HG02571 (cell line): ENCODE data around the gene PYGM.

Experiments
- ATAC-seq: cut with Tn5 transposase; IDR thresholded peaks from one replicate; pipeline ENCODE4 v1.9.1; 2021; ENCODE audit warnings: mild to moderate bottlenecking, moderate library complexity; ENCODE audit not compliant: unreplicated experiment

The PYGM gene

GRCh38 chr11:64741375-64742086 lies 18.2 kb downstream of the PYGM start:
- no peak for ATAC-seq

DNA sequence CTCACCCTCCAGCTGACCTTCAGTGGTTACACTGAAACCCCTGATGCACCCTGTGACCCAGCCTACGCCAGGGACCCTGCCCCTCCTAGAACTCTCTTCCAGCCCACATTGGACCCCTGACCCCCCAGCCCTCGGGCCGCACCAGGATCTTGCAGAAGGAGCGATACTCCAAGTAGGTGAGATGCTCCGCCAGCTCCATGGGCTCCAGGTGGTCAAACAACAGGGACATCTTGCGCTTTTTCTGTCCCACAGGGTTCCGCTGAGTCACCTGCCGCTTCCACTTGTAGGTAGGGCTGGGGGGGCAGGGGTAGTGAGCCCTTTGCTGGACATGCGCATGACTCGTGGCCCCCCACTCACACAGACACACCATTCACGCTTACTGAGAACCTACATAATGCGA lies 19.9 kb downstream of the PYGM start:
- ATAC-seq, result no peak

GRCh38 chr11:64736654-64737053 lies 23.1 kb downstream of the PYGM start:
- no peak for ATAC-seq

DNA sequence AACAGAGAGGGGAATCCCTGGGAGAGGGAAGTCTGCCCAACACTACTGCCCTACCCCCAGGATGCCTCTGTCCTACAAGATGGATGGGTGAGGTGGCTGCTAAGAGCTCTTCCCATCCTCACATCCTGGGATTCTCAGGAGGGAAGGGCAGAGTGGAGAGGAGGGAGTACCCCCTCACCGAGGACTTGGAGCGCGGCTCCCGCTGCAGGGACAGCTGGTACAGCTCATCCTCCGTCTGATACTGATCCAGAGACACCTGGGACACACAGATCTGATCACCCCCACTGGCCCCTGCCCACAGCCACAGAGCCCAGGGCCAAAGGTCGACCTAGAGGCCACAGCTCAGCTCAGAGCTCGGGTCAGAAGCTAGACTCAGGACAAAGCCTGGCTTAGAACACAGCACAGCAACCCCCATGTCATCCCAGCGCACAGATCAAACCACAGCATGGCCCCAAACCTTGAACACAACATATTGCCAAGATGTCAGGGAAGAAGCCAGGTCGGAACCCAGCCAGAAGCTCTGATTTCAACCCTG lies 24.0 kb downstream of the PYGM start:
- no peak for ATAC-seq

DNA sequence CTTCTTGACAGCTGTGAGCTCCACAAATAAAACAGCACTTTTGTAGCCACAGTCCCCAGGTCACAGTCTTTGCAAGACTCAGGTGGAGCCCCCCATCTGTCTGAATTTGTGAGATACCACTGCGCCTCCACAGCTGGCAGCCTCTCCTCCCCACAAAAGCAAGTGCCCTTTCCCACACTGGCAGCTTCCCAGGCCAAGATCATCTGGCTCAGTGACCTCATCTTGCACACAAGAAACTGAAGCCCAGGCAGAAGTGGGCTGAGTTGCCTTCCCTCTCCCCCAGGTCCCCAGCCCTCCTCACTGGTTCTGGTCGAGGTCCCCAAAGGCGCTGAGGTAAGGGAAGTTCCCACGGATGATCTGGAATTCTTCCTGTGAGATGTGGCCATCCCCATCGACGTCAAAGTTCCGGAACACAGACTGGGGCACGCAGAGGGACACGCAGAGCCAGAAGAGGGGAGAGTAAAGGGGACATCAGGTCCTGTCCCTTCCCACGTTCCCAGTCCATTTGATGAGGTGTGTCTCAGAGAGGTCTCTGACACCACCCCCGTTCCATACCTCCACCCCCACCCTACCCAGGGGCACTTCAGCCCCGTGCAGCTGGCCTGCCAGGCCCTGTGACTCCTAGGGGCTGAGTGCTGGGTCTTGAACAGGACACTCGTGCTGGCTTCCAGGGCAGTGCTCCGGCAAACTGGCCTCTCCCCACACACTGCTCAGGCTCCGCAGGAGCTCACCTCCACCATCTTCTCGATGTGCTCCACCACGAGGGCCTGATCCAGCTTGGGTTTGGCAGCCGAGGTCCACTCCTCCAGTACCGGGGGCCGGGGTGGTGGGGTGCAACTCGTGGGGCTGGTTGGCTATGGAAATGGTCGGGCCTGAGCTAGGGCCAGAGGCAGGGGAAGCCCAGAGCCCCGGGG lies 24.7 kb downstream of the PYGM start:
- no peak for ATAC-seq

DNA sequence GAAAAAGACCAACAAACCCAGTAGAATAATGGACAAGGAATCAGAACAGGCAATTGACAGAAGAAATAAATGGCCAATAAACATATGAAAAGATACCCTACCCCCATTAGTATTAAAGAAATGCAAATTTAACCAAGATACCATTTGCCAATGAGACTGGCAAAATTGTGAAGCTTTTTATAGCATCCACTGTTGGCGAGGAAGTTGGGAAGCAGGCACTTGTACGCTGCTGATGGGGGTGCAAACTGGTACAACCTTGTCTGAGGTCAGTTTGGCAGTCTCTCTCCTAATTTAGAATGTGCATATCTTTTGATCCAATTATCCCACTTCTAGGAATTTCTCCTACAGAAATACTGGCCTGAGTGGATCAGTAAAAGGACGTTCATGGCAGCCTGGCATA lies 28.2 kb downstream of the PYGM start:
- ATAC-seq, result no peak

GRCh38 chr11:64729851-64730382 lies 29.9 kb downstream of the PYGM start:
- no peak for ATAC-seq

DNA sequence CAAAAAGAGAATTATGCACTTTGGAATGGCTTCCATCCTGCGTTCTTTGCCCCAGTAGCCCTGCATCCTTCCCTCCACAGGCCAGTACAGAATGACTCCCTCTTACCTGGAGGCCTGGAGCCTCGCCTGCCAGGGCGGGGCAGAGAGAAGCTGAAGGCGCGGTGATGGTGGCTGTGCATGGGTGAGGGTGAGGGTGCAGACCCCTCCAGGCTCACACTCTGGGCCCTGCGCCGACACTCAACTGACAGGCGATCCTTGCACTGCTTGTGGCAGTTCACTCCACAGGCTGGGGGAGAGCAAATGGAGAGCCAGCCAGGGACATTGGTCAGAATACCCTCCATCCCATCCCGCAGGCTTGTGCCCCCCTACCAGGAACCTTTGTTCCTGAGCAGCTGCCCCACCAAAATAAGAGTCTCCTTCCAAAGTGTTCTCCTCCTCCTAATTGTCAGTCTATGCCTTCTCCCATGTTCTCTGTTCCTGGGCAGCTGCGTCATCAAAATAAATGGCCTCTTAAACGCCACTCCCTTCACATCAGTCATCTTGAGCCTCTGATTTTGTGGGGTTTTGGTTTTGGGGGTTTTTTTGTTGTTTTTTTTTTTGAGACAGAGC lies 30.9 kb downstream of the PYGM start:
- no peak for ATAC-seq

DNA sequence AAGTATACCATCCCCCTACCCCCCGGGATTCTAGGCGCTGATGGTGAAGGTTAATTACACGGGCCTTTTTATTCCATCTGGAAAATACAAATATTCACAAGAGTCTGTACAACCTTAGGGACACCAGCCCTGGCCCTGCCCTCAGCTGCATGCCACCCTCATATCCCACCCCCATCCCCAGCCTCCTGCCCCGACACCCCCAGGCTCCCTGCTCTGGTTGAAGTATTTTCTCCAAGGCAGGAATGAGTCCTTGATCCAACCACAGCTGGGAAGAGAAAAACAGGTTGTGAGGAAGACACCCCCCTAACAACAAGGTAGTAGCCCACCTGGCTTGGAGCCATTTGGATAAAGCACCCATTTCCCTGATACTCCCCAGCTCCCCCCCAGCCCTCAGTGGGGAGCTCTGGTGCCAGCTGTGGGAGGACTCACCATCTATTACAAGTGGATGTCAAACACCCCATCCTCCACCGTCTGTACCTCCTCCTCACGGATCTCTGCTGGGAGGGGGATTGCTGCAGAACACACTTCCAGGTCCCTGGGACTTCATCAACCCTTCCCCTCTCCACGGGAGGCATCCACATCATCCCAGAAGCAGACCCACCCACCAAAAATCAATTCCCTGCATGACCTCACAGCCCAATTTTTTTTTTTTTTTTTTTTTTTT lies 32.8 kb downstream of the PYGM start:
- no peak for ATAC-seq

GRCh38 chr11:64726211-64726641 lies 33.5 kb downstream of the PYGM start:
- no peak for ATAC-seq

DNA sequence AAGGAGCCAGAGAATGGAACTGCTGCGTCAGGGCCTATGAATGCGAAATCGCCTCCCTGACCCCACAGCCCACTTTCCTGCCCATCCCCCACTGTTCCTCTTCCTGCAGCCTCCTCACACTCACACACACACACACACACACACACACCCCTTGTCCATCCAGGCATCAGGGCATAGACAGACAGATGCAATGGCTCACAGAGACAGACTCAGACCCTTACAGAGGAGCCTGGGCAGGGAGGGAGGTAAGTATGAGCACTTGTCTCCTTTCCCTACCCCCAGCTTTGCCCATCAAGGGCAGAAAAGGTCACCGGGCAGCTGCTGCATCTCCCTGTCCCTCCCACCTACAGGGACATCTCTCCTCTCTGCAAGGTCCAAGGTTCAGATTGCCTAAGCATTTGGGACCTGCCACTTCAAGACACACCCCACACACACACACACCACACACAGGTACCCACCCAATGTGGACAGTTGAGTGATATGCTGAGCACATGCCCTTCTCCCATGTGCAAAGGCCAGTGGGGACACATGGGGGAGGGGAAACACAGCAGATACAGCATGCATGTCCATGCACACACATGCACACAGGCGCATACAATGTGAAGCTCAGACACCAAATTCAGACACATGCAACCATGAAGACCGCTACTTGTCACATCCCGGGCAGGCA lies 34.8 kb downstream of the PYGM start:
- ATAC-seq, result no peak

DNA sequence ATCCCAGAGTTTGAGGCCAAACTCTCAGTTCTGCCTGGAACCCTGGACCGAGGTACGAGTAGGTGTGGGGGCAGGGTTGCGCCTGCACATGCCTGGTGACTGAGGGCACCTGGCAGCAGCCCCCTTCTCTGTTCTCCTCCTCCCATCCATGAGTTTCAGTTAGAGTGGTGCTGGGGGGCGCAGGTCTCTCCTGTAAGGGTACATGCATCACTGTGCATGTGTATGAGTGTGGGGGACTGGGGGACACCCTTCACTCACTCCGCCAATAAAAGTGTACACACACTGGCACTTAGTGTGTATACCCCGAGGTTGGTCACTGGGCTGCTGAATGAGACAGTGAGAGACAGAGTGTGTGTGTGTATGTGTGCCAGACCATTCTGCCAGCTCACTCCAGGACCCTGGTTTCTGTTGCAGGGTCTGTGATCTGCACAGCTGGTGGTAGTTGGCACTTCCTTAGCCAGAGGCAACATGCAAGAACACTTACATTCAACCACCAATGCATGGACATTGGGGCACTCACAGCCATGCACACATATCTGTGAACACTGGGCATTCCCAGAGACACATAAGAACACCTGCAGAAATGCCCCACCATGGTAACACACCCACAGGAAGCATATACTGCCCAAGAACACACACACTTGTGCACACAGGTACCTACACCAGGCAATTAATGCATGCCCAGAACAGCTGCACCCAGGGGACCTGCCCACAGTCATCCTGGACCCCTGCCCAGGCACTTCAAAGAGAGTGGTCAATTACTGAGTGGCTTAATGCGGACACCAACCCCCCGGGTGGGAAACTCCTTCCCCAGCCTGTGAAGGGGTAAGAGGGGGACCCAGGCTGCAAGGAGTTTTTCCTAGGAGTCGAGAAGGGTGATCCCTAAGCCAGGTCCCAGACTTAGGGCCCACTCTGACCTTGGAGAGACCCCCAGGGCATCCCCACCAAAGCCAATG lies 35.6 kb downstream of the PYGM start:
- no peak for ATAC-seq

DNA sequence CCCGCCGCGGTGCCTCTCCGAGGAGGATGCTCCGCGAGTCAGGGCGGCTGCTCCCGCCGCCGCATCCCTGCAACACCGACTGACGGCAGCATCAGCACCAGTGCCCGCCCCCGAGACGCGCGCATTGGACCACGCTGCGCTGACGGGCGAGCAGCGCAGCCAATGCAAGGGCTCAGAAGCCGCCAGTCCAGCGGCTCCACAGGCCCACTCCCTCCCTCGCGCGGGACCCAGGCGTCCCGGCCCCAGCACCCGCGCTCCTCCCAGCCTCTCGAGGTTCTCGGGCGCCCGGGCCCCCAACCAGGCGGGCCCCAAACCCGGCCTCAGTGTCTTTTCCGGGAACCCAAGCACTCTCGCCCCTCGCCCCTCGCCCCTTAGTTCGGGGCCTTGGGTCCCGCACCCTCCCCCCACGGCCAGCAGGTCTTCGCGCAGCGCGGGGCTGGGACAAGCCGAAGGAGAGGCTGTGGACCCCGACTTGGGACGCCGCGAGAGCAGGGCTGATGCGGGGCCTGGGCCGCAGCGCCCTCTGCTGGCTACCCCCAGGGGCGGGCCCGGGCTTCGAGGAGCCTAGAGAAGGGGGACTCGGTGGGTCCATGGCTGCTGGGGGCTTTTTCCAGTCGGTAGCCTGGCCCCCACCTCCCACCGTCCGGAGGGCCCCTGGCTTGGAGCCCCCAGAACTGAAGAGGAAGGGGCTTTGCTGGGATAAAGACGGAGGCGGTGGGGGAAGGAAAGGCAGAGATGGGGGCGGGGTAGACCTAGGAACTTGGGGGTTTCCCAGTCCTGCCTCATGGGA lies 36.5 kb downstream of the PYGM start, which contains the start of gene NRXN2:
NRXN2 (minus strand) TSS at position 81 of the 790 bp plus-strand sequence. CDS start 9,498 bp downstream, outside the sequence.
- ATAC-seq, result peak; percentile 78

- ATAC-seq, result no peak
Measured at GRCh38 chr11:64722141-64723065, 37.4 kb downstream of the PYGM start.

GRCh38 chr11:64721359-64721699 lies 38.4 kb downstream of the PYGM start:
- ATAC-seq, result no peak

DNA sequence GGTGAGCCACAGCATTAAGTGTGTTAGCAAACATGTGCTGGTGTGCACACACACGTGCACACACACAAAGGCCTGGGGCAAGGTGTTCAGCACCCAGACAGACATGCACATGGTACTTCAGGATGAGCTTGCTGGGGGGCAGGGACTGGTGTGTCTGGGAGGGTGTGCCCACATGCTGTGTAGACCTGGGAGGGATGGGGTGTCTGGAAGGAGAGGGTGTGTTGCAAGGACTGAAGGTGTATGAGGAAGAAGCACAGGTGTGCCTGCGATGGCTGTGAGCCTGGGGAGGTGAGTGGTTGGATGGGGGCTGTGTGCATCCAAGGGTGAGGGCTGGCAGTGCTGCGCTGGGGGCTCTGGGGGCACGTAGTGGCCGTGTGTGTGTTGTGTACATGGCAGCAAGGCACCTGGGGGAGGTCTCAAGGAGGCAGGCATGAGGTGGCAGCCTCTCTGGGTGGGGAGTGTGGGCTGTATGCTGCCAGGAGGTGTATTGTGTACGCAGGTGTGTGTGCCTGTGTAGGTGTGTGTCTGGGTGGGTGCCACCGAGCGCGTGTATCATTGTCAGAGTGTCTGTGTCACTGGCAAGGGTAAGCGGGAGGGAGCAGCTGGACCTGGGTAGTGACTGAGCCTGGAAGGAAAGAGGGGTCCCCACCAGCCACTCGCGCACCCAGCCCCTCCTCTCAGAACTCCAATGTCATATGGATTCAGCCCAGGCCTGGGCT lies 39.0 kb downstream of the PYGM start:
- no peak for ATAC-seq
